ENCODE data around the gene SH2D3C. TPM values are rescaled to one million over a fixed set of nuclear protein-coding genes. Genes with fewer than 3 reads are reported as not detected.

The SH2D3C gene
- total RNA-seq, 4 donors from 2014 or later: 4.7 to 8.1 (median 5.2) TPM

- intact Hi-C loops (cut with DNase I; ENCODE audit: low total_unique reads) (loop anchor here (5.0 kb wide), 1 partner anchor 98 kb away; the partner anchor contains the start of gene STXBP1), in situ Hi-C loops (cut with MboI; ENCODE audit: low sequenced_read_pairs in 4 of 4) (no loop called here)
- DNase-seq (no peak), ATAC-seq (no peak)
- Histone ChIP-seq H3K36me3 (no peaks in the 10 kb centered on the region), H3K27ac (no peak overlapping the region), H3K27me3 (no peaks in the 10 kb centered on the region), H3K4me3 (no peak overlapping the region), H3K9me3 (no peaks in the 10 kb centered on the region), H3K4me1 (peaks cover 8 to 9% of the 10 kb centered on the region in 2 donors)
- TF ChIP-seq CTCF (IDR thresholded peaks at IDR 0.05 in 4 of 5, conservative IDR thresholded peaks at IDR 0.05 in 1 of 5) (no peak), POLR2A (IDR thresholded peaks at IDR 0.05) (no peak)
Measured at GRCh38 chr9:127710204-127710783, 68.2 kb downstream of the SH2D3C start.

GRCh38 chr9:127708952-127709587 is 69.4 kb downstream of the SH2D3C start:
- ATAC-seq (no peak), DNase-seq (no peak)
- no peak overlapping the region for H3K4me3 ChIP-seq
- H3K36me3 ChIP-seq: no peaks in the 10 kb centered on the region
- H3K9me3 ChIP-seq: no peaks in the 10 kb centered on the region
- H3K27me3 ChIP-seq: no peaks in the 10 kb centered on the region
- TF ChIP-seq POLR2A (IDR thresholded peaks at IDR 0.05) (no peak), CTCF (IDR thresholded peaks at IDR 0.05 in 4 of 5, conservative IDR thresholded peaks at IDR 0.05 in 1 of 5) (no peak)
- H3K27ac ChIP-seq: no peak overlapping the region
- in situ Hi-C loops (cut with MboI; ENCODE audit: low sequenced_read_pairs in 4 of 4): no loop called here
- intact Hi-C loops (cut with DNase I; ENCODE audit: low total_unique reads): no loop called here
- peaks cover 0 to 3% of the 10 kb centered on the region in 2 donors for H3K4me1 ChIP-seq

GRCh38 chr9:127707766-127708165 is 70.7 kb downstream of the SH2D3C start:
- TF ChIP-seq POLR2A (IDR thresholded peaks at IDR 0.05): no peak
- TF ChIP-seq CTCF (IDR thresholded peaks at IDR 0.05 in 4 of 5, conservative IDR thresholded peaks at IDR 0.05 in 1 of 5): no peak
- no peaks in the 10 kb centered on the region for H3K4me1 ChIP-seq
- no peak for ATAC-seq
- intact Hi-C loops (cut with DNase I; ENCODE audit: low total_unique reads) (no loop called here), in situ Hi-C loops (cut with MboI; ENCODE audit: low sequenced_read_pairs in 4 of 4) (no loop called here)
- no peaks in the 10 kb centered on the region for H3K36me3 ChIP-seq
- no peaks in the 10 kb centered on the region for H3K9me3 ChIP-seq
- no peak for DNase-seq
- no peak overlapping the region for H3K4me3 ChIP-seq
- no peak overlapping the region for H3K27ac ChIP-seq
- no peaks in the 10 kb centered on the region for H3K27me3 ChIP-seq

GRCh38 chr9:127706836-127707241 is 71.6 kb downstream of the SH2D3C start, which contains the start of gene CFAP157:
Gene CFAP157, plus strand, starts transcription at chr9:127706988. Its CDS starts 44 bp downstream, at chr9:127707032.
- H3K4me3 ChIP-seq: no peak within 1 kb of the TSS
- no peaks in the 10 kb centered on the region for H3K36me3 ChIP-seq
- ATAC-seq (no peak), DNase-seq (no peak)
- intact Hi-C loops (cut with DNase I; ENCODE audit: low total_unique reads): no loop called here
- in situ Hi-C loops (cut with MboI; ENCODE audit: low sequenced_read_pairs in 4 of 4): no loop called here
- H3K27me3 ChIP-seq: no peaks in the 10 kb centered on the region
- TF ChIP-seq CTCF (IDR thresholded peaks at IDR 0.05 in 4 of 5, conservative IDR thresholded peaks at IDR 0.05 in 1 of 5) (no peak), POLR2A (IDR thresholded peaks at IDR 0.05) (no peak)
- no peak within 1 kb of the TSS for H3K27ac ChIP-seq
- no peaks in the 10 kb centered on the region for H3K9me3 ChIP-seq
- no peaks in the 10 kb centered on the region for H3K4me1 ChIP-seq

Measured in gastrocnemius medialis (tissue), 4 donors.